Stimulated activated CD4-positive, alpha-beta T cell treated with anti-CD3 and anti-CD28 coated beads, Interleukin-1b, Interleukin-23, amount 100 ng/mL, for 1 hour (primary cell): ENCODE results near the gene HIVEP3.

Experiments
- DNase-seq, 2 donors: peaks; one replicate each; pipeline ENCODE4 v3.0.0-alpha.2; 2020; ENCODE audit warnings: low read depth in 2 of 2

HIVEP3 gene

DNA sequence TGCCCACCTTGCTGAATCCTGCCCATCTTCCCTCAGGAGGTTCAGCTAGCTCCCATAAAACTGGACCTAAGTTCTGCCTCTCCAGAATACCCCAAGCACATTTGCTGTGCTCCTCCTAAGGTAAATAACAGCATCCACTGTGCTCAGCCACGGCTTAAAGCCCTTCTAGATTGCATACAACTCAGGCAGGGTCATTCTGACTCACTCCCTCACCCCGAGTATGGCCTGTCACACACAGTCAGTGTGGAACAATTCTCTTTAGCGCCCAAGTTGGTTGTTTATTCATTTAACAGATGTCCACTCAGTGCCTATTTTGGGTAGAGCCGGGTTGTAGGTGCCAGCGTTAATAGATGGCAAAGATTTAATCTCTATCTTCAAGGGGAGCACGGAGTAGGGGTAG, 286.8 kb downstream of the HIVEP3 start:
- no peak for DNase-seq

DNA sequence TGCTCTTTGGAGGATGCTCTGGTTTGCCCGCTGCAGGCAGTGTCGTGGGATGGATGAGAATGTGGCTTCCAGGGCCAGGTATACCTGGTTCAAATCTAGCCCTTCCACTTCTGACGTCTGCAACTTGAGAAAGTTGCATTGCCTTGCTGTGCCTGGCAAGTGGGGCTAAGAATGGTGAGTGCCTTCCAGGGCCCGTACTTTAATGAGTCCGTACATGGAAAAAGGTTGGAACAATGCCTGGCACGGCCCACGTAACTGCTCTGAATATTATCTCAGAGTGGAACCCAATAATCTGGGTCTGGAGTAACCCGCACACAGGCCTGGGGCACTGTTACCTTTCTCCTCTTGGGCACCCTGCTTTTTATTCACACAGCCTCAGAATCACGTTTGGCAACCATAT, 287.6 kb downstream of the HIVEP3 start:
- DNase-seq = no peak

GRCh38 chr1:41629571-41629970, 289.2 kb downstream of the HIVEP3 start:
- DNase-seq = no peak

DNA sequence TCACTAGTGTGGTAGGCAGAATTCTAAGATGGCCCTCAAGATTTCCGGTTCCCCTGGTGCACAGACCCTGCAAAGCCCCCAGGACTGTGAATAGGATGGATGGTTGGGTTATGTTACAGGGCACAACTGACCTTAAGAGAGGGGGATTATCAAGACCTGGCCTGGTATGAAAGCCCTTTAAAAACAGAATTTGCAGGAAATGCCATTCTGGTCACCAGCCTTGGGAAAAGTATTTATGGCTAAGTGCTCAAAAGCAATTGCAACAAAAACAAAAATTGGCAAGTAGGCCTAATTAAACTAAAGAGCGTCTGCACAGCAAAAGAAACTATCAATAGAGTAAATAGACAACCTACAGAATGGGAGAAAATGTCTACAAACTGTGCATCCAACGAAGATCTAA, 289.6 kb downstream of the HIVEP3 start:
- DNase-seq = no peak

DNA sequence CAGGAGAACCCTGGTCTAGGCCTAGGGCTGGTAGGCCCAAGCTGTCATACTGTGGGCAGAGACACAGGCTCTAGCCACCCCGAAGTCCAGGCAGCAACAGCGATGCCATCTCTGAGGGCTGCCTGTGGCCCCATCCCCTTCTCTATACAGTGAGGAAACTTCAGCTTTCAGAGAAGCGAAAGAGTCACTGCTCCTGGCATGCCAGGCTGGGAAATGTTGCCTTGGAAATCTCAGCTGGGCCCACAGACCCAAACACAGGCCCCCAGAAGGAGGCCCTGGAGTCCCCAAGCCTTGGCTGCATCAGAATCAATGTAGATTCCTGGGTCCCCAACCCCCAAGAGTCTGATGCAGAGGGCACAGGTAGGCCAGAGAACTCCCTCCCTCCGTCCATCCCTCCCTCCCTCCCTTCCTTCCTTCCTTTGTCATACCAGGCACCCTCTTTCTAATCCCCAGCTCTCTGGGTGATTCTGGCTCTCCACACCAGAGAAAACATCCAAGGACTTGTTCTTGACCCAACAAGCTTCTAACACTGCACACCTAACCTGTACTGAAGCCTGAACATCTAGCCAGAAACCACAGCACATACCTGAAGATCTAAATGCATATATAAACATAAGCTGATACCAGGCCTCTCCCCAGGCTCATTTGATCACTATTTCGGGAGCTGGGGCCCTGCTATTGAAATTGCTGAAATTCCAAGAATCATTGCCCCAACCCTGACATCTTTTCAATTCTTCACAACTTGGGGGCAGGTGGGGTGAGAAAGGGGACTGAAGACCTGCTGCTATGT, 291.0 kb downstream of the HIVEP3 start:
- DNase-seq = no peak

DNA sequence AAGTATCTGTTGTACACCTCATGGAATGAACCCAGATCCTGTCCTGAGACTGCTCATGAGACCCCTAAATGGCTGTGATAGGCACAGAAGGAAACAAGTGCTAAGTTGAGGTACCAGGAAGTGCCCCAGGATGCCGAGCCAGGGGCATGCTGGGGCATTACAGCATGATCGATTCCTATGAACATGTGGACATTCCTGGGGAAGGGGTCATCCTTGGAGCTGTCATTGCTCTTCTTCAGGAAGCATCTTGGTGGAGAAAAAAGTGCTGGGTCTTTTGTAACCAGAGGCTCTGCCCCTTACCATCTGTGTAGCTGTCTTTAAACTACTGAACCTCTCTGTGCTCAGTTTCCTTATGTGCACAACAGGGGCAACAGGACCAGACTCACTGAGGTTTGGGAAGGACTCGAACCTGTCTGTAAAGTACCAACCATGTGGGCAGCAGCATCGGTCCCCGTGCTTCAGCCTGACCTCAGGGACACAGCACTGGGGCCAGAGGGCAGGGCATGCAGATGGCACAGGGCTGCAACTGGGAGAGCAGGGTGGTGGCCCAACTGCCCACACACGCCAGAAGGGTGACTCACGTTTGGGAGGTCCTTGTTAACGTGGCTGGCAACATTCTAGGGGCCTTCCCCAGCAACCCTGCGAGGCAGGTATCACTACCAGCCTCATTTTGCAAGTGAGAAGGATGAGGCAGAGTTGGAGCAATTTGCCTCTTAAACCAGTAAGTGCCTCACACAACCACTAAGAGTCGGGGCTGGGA, 291.9 kb downstream of the HIVEP3 start:
- DNase-seq = peak in 1 of 2 donors; percentile 22

DNA sequence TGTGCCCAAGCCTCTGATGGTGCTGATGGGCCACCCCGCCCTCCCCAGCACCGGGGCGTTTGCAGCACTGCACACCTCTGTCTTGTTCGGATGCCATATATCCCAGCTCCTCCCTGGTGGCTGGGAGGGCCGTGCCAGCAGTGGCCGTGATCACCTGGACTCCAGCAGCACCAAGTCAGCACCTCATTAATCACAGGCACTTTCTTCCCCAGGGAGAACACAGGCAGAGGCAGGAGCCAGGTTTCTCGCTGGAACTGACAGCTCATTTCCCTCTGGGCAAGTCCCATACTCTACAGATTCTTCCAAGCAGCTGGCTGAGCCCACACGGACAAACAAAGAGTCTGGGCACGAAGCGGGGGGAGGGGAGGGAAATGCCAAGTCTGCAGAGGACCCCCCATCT, 292.6 kb downstream of the HIVEP3 start:
- no peak for DNase-seq

DNA sequence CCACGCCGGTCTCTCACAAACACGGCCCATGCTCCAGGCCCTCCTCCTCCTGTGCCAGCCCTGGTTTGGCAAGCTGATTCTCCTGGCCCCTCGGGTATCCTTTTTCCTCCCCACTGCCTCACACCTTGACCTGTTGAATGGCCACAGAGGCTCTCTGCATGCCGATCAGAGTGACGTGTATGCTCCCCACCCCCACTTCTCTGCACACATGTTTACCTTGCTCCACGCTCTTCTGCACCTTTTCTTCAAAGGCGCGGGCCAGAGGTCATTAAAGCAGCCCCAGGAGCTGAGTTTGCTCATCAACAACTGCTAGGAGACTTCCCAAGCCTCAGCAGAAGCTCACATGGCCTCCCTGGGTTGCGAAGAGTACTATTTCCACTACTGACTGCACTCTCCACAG, 295.0 kb downstream of the HIVEP3 start:
- DNase-seq = no peak

- no peak for DNase-seq
Measured at GRCh38 chr1:41622859-41623732, 295.6 kb downstream of the HIVEP3 start.

- DNase-seq = no peak
Measured at GRCh38 chr1:41622402-41622801, 296.3 kb downstream of the HIVEP3 start.

DNA sequence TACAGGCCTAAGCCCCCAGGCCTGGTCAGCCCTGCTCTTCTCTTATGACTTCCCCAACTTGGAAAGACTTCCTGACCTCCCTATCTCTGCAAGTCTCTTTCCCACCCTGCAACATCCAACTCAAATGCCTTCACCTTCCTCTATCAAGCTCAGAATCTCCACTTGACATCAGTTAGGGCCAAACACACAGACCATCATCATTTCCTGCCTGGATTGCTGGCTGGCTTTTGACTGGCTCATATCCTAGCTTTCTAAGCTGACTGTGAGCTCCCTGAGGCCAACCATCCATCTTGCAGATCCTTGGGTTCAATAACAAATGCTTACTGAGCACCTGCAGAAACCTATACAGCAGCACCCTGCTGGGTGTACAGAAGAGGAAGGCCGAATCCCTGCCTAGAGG, 296.9 kb downstream of the HIVEP3 start:
- DNase-seq = no peak

- DNase-seq = no peak
Measured at GRCh38 chr1:41621256-41621655, 297.5 kb downstream of the HIVEP3 start.

DNA sequence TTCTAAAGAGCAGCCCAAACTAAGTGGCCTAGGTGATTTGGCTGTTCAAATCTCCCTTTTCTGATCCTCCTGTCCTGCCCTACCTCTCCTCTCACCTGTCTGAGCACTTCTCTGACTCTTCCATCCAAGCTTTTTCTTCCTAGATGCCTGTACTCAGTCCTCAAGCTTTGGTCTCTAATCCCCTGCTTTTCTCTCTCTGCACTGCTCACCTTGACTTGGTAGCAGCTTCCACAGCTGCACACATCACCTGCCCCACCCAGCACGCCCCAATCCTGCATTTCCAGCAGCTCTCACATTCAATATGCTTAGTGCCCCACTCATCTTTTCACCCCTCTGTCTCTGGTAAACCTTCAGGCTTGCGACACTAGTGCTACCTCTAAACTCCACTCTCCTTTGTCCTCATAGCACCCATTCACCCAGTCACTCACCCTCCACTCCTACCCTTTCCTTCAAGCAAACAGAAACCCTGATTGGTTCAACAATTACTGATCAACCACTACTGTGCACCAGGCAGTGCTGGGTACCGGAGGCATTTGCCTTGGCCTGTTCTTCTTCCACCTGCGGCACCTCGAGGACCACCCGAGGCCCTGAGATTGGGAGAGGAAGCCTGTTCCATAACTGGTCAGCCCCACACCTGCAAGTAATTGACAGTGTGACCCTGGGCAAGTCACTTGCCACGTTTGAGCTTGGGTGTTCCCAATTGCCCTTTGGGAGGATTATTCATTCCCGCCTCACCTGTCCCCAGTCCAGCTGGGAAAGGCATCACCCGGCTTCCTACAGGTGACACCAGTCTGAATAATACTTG, 298.2 kb downstream of the HIVEP3 start:
- DNase-seq = no peak

DNA sequence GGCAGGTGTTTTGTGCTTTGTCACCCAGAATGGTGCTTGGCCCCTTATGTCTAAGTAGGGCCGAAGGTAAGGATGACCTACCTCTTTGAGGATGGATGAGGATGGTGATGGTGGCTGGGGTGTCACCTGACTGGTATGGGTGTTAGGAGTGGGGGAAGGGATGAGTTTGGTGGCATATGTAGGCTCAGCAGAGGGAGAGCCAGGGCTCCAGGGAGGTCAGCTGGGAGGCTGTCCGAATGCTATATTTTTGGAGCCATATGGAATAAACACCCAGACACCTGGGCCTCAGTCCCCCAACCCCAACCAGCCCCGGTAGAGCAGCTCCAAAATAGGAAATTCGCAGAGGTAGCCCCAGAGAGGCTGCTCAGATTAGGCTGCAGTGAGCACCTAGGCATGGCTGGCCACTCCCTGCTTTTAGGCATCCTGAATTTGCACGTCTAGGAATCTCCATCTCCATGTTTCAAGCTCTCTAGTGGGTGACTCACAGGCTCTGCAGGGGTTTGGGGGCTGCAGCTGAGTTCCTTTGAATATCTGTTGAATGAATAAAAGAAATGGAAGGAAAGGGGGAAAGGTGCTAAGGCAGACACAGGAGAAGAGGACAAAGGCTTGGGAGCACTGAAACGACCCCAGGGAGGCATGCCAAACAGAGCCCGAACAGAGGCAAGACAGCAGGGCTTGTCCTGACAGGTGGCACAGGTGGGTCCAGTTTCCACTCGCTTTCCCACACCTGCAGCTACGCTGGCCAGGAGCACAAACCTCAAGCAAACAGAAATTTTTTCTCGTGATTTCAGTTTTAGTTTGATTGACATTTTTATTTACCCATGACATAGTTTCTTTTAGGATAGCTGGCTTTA, 299.0 kb downstream of the HIVEP3 start:
- DNase-seq = no peak

DNA sequence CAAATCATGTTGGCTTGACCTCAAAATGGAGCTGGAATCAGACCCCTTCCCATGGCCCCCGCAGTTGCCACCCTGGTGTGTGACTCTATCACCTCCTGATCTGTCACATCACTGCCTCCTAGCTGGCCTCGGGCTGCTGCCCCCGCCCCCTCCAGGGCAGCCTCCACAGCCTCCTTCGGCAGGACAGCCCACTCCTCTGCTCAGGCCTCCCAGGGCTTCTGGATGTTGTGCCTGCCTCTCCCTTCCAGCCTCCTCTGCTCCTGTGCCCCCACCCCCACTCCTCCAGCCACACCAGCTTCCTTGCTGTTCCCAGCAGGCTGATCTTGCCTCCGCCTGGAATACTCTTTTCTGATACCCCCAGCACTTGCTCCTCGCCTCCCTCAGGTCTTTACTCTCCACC, 299.9 kb downstream of the HIVEP3 start:
- DNase-seq = no peak

DNA sequence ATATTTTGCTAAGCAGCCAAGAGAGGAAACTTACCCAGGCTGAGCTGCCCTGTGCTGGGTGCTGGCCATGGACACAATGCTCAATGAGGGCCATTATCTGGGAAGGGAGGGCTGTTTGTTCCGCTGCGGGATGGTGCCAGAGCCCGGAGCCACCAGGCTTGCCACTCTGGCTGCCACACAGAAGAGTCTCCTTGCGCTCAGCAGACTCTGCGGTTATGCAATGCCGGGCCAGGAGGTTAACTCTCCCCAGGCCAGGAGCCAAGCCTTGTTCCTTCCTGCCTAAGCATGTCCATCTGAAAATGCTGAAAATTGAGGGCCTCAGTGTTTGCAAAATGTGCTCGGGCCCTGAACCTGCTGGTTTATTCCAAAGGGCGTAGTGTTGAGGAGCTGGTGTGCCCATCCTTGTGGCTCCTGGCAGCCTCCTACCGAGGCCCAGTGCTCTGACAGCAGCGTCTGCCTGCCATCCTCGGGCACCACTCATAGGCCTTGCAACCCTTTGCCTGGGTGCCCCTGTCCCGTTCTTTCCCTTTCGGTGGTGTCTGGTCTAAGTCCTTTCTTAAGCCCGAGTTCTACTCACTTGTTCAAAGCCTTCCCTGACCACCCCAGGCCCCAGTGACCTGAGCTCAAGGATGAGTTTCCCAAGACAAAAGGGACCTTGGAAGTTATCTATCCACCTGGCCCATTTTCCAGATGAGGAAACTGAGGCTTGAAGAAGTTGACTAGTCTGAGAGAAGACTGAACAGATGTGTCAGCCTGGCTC, 300.5 kb downstream of the HIVEP3 start:
- DNase-seq = no peak

DNA sequence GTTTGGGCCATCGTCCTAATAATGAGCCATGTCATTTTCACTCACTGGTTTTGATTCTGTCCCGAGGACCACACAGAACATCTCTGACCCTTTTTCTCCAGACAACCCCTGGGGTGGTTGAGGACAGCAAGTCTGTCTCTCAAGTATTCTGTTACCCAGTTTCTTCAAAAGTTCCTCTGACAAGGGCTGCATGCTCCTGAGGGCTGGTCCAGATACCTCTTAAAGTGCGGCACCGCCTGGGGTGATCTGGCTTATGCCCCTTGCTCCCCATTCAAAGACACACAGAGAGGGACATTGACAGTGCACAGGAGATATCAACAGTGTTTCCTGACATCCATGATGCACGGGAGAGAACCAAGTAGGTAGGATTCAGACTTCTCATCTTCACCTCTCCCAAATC, 301.4 kb downstream of the HIVEP3 start:
- no peak for DNase-seq

GRCh38 chr1:41616563-41616962, 302.2 kb downstream of the HIVEP3 start:
- no peak for DNase-seq

DNA sequence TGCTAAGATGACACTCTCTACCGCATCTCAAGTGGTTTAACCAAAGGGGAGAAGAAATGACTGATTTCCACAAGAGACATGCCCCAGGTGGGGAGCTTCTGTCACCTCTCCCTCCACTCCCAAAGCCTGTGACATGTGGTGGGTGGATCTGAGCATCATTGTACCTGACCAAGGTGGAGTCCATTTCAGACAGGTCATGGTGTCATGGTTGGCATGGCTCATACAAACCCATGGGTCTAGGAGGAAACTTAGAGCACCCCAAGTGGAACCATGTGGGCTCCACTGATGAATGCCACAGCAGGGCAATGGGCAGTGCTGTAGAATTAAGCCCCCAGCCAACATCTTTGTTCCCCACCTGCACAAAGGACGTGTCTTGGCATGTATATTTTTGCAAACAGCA, 302.7 kb downstream of the HIVEP3 start:
- DNase-seq = no peak

DNA sequence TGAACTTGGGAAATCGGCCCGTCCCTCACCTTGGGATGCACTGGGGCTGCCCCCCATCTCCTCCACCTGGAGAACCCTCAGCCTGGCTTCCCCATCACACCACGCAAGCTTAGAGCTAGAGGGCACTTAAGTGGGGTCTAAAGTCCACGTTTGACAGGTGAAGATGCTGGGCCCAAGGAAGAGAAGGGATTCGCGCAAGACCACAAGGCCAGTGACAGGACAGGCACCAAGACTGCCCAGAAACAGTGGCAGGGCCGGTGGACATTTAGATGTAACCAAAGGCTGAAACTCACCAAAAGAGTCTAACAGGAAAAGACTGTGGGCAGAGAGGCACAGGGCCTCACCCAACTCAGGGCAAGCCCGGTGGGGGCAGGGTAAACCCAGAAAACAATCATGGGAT, 303.4 kb downstream of the HIVEP3 start:
- no peak for DNase-seq
